Measurements from ENCODE around the gene POU6F2.

GRCh38 chr7:39184391-39184790 lies 206.7 kb downstream of the POU6F2 start:
- TF ChIP-seq CTCF (IDR thresholded peaks at IDR 0.05) (no peak), ZNF416 (CRISPR knock-in tag; IDR thresholded peaks at IDR 0.05) (no peak), E2F5 (CRISPR knock-in tag; IDR thresholded peaks at IDR 0.05) (no peak), E2F1 (CRISPR knock-in tag; IDR thresholded peaks at IDR 0.05) (no peak), FOXP1 (CRISPR knock-in tag; IDR thresholded peaks at IDR 0.05; ENCODE audit: borderline replicate concordance) (no peak), USF2 (CRISPR knock-in tag; IDR thresholded peaks at IDR 0.05) (no peak), JUN (CRISPR knock-in tag; IDR thresholded peaks at IDR 0.05) (no peak), E2F4 (CRISPR knock-in tag; IDR thresholded peaks at IDR 0.05; ENCODE audit: borderline replicate concordance, low read depth) (no peak), GRHL2 (CRISPR knock-in tag; IDR thresholded peaks at IDR 0.05; ENCODE audit: insufficient replicate concordance, severe bottlenecking) (no peak), ARID4B (CRISPR knock-in tag; IDR thresholded peaks at IDR 0.05; ENCODE audit: borderline replicate concordance) (no peak), AR (CRISPR knock-in tag; IDR thresholded peaks at IDR 0.05) (no peak), STAT6 (CRISPR knock-in tag; conservative IDR thresholded peaks at IDR 0.05; ENCODE audit: low read depth) (no peak), ZNF317 (CRISPR knock-in tag; IDR thresholded peaks at IDR 0.05; ENCODE audit: borderline replicate concordance, low read depth) (no peak), ETV6 (CRISPR knock-in tag; IDR thresholded peaks at IDR 0.05) (no peak)
